Hepatocyte (in vitro differentiated cells): ENCODE data around the gene EPHB2. TPM values are rescaled to one million over a fixed set of nuclear protein-coding genes. Genes with fewer than 3 reads are reported as not detected.

Experiments used
- DNase-seq: peaks from one replicate; pipeline ENCODE4 v3.0.0-alpha.2; 2016; ENCODE audit warnings: low spot score
- H2AFZ ChIP-seq: fragments of 200-600 bp; sonication (generic); 2 replicates; pipeline ENCODE4 v1.6.0; 2016; ENCODE audit warnings: antibody characterized with exemption, mild to moderate bottlenecking
- H3K27ac ChIP-seq: fragments of 200-600 bp; sonication (generic); 2 replicates; pipeline ENCODE4 v1.5.1; 2016; ENCODE audit warnings: mild to moderate bottlenecking
- H3K27me3 ChIP-seq: fragments of 200-600 bp; sonication (generic); 2 replicates; pipeline ENCODE4 v1.6.1; 2016
- H3K36me3 ChIP-seq: fragments of 200-600 bp; sonication (generic); replicated peaks from 2 replicates; pipeline ENCODE4 v1.5.1; 2016; ENCODE audit warnings: low read depth; ENCODE audit not compliant: insufficient read depth
- H3K4me1 ChIP-seq: fragments of 200-600 bp; sonication (generic); 2 replicates; pipeline ENCODE4 v1.5.1; 2016; ENCODE audit warnings: mild to moderate bottlenecking, moderate library complexity; ENCODE audit not compliant: insufficient read depth
- H3K4me2 ChIP-seq: fragments of 200-600 bp; sonication (generic); 2 replicates; pipeline ENCODE4 v1.6.0; 2016
- H3K4me3 ChIP-seq: fragments of 200-600 bp; sonication (generic); 2 replicates; pipeline ENCODE4 v1.5.1; 2016; ENCODE audit warnings: mild to moderate bottlenecking
- H3K79me2 ChIP-seq: fragments of 200-600 bp; sonication (generic); 2 replicates; pipeline ENCODE4 v1.6.0; 2017; ENCODE audit warnings: mild to moderate bottlenecking
- H3K9me2 ChIP-seq: fragments of 200-600 bp; sonication (generic); replicated peaks from 2 replicates; pipeline ENCODE4 v1.6.0; 2017; ENCODE audit warnings: mild to moderate bottlenecking; ENCODE audit not compliant: insufficient read depth
- H3K9me3 ChIP-seq: fragments of 200-600 bp; sonication (generic); 2 replicates; pipeline ENCODE4 v1.5.1; 2016; ENCODE audit warnings: low read depth, mild to moderate bottlenecking
- H4K20me1 ChIP-seq: fragments of 200-600 bp; sonication (generic); 2 replicates; pipeline ENCODE4 v1.6.0; 2016; ENCODE audit warnings: mild to moderate bottlenecking; ENCODE audit not compliant: insufficient read depth, poor library complexity, severe bottlenecking
- CTCF ChIP-seq: fragments of 200-600 bp; sonication (generic); IDR thresholded peaks from 2 replicates; pipeline ENCODE4 v1.5.1; 2016; ENCODE audit warnings: antibody characterized with exemption, mild to moderate bottlenecking; ENCODE audit not compliant: poor library complexity
- EZH2 ChIP-seq: fragments of 200-600 bp; sonication (generic); IDR thresholded peaks from 2 replicates; pipeline ENCODE4 v1.6.1; 2016; ENCODE audit warnings: antibody characterized with exemption, mild to moderate bottlenecking, borderline replicate concordance
- EZH2phosphoT487 ChIP-seq: fragments of 200-600 bp; sonication (generic); IDR thresholded peaks from one replicate; pipeline ENCODE4 v1.6.1; 2018; ENCODE audit warnings: antibody characterized with exemption, mild to moderate bottlenecking, low read depth, moderate library complexity; ENCODE audit not compliant: unreplicated experiment, severe bottlenecking
- WGBS: methylation state at CpG from one replicate; pipeline ENCODE4 v1.1.6; 2016; ENCODE audit warnings: low lambda C conversion rate; ENCODE audit errors: missing lambda C conversion rate; 5-methylcytosine and 5-hydroxymethylcytosine counted together
- polyA plus RNA-seq: library from polyadenylated mRNA; unstranded; fragments of >200 nt; fragmentation: Nextera tagmentation; extraction: Ambion mirVana; gene quantifications from 2 replicates; pipeline ENCODE4 v1.2.1, GENCODE V29; 2016
- total RNA-seq: library from RNA; depleted of rRNA; stranded (reverse); fragments of >200 nt; gene quantifications from 2 replicates; pipeline ENCODE4 v1.2.3, GENCODE V29; 2014

EPHB2 gene
- total and polyA plus RNA-seq, 2 experiments from 2014 or later = 17.2 to 18.3 TPM

GRCh38 chr1:22733643-22734042 lies 23.0 kb downstream of the EPHB2 start:
- Histone ChIP-seq H3K79me2 (peaks cover 2% of the 10 kb centered on the region), H3K4me2 (no peak overlapping the region), H4K20me1 (peaks cover 5% of the 10 kb centered on the region), H3K27me3 (no peaks in the 10 kb centered on the region), H3K9me2 (no peaks in the 10 kb centered on the region), H3K27ac (no peak overlapping the region), H3K36me3 (no peaks in the 10 kb centered on the region), H3K4me3 (no peak overlapping the region), H3K4me1 (no peaks in the 10 kb centered on the region), H2AFZ (no peak overlapping the region), H3K9me3 (no peaks in the 10 kb centered on the region)
- TF ChIP-seq EZH2phosphoT487 (no peak), CTCF (no peak), EZH2 (no peak)
- DNase-seq = no peak
- WGBS = 97% methylated on average over 8 of the region's 8 CpGs

- H3K9me3 ChIP-seq = no peaks in the 10 kb centered on the region
- H3K27ac ChIP-seq = no peak overlapping the region
- DNase-seq = no peak
- H3K36me3 ChIP-seq = no peaks in the 10 kb centered on the region
- no peak overlapping the region for H2AFZ ChIP-seq
- H3K27me3 ChIP-seq = no peaks in the 10 kb centered on the region
- no peak overlapping the region for H3K4me2 ChIP-seq
- no peaks in the 10 kb centered on the region for H3K9me2 ChIP-seq
- TF ChIP-seq EZH2 (no peak), CTCF (no peak), EZH2phosphoT487 (no peak)
- 88% methylated on average over 23 of the region's 23 CpGs for WGBS
- no peak overlapping the region for H3K4me3 ChIP-seq
- peaks cover 7% of the 10 kb centered on the region for H4K20me1 ChIP-seq
- H3K4me1 ChIP-seq = peaks cover 7% of the 10 kb centered on the region
- H3K79me2 ChIP-seq = peaks cover 5% of the 10 kb centered on the region
Measured at GRCh38 chr1:22736501-22737080, 26.0 kb downstream of the EPHB2 start.

- H3K4me1 ChIP-seq = peaks cover 7% of the 10 kb centered on the region
- no peak overlapping the region for H3K4me3 ChIP-seq
- WGBS = 90% methylated on average over 2 of the region's 2 CpGs
- peaks cover 5% of the 10 kb centered on the region for H3K79me2 ChIP-seq
- DNase-seq = no peak
- TF ChIP-seq EZH2 (no peak), CTCF (no peak), EZH2phosphoT487 (no peak)
- H4K20me1 ChIP-seq = peaks cover 5% of the 10 kb centered on the region
- no peaks in the 10 kb centered on the region for H3K9me2 ChIP-seq
- H3K27ac ChIP-seq = no peak overlapping the region
- H3K9me3 ChIP-seq = no peaks in the 10 kb centered on the region
- no peaks in the 10 kb centered on the region for H3K27me3 ChIP-seq
- H2AFZ ChIP-seq = no peak overlapping the region
- no peak overlapping the region for H3K4me2 ChIP-seq
- H3K36me3 ChIP-seq = no peaks in the 10 kb centered on the region
Measured at GRCh38 chr1:22737374-22738068, 26.9 kb downstream of the EPHB2 start.
